GM18873 (cell line): ENCODE results near the gene MPI.
"Not testable (repeated sequence)": the region's sequence is repeated elsewhere in the genome, so short reads cannot be mapped to it uniquely, and the experiment has no call there.

ENCODE experiments used
- ATAC-seq: cut with Tn5 transposase; IDR thresholded peaks from one replicate; pipeline ENCODE4 v1.9.1; 2021; ENCODE audit warnings: mild to moderate bottlenecking, moderate library complexity, moderate number of reproducible peaks; ENCODE audit not compliant: unreplicated experiment, low FRiP score

Gene MPI

DNA sequence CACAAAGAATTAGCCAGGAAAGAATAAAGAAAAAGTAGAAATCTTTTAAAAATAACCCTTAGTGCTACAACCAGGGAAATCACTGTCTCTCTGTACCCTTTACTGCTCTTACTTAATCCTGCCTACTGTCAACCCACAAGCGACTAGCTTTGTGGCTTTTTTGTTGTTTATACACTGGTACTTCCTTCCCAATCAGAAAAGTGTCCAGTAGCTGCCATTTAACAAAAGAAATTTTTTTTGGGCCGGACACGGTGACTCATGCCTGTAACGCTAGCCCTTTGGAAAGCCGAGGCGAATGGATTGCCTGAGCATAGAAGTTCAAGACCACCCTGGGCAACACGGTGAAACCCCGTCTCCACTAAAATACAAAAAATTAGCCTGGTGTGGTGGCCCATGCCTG, 30.6 kb downstream of the MPI start:
- ATAC-seq = no peak

GRCh38 chr15:74924525-74924924, 34.7 kb downstream of the MPI start:
- ATAC-seq = no peak

DNA sequence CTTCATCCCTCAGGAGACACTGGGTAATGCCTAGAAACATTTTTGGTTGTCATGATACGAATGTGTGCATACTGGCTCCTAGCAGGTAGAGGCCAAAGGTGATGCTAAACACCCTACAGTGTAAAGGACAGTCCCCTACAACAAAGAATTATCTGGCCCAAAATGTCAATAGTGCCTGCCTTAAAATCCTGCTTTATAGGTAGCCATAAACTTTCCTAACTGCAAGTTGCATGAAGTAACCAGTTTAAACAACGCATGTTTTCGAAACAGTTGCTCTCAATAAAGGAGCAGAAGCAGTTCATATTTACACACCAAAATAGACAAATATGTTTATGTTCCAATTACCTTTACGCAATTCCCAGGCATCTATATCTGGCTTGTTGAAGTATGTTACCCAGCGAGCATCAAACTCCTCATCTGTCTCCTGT, 38.9 kb downstream of the MPI start:
- ATAC-seq = no peak

DNA sequence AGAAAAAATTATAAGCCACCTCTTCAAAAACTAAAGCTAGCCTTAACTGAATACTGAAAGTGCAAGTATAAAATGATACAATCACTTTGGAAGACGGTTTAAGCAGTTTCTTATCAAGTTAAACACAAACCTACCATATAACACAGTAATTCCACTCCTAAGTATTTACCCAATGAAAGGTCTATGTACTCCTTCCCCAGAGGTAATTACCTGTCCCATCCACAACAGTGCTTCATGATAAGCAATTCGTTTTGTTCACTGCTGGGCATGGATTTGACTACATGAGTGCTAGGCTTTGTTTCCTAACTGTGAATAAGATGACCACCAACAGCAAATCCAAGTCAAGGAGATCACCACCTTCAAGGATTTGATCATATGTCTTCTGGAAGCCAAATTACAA, 43.7 kb downstream of the MPI start:
- ATAC-seq = no peak

GRCh38 chr15:74935193-74935592, 45.4 kb downstream of the MPI start:
- not testable (repeated sequence) for ATAC-seq

DNA sequence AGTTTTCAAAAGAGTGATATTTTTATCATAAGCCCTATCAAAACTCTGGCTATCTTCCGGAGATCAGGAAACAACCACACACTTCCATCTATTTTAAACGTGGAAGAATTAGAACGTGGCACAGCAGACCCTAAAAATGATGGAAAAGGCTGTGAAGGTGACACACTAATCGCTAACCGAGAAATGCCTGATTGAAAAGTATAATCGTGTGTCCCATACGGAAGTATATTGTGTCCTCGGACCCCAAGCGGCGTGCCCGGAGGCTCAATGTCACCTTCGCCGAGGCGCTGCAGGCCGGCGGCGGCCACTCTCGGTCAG, 47.4 kb downstream of the MPI start:
- no peak for ATAC-seq

GRCh38 chr15:74937590-74938371, 47.9 kb downstream of the MPI start, which contains the start of gene COX5A:
Gene COX5A (minus strand): TSS chr15:74938073. CDS start chr15:74938014, 59 bp downstream.
- peak; percentile 69 for ATAC-seq

GRCh38 chr15:74950078-74950908, 60.5 kb downstream of the MPI start:
- ATAC-seq = no peak

DNA sequence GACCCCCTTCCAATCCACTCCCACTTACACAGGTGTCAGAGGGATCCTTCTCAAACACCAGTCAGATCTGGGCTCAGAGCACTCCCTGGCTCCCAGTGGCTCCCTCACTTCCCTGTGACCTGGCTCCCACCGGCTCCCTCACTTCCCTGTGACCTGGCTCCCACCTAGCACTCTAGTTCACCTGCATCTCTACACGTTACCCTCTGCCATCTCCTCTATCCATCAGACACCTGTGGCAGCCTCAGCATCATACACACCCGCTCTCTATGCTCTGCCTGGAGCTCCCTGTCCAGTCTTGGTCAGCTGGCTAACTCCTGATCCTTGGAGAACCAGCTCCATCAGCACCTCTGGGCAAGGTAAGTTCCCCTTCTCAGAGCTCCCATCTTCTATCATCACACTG, 61.2 kb downstream of the MPI start:
- no peak for ATAC-seq
